ENCODE data around the gene QRFP. TPM values are rescaled to one million over a fixed set of nuclear protein-coding genes. Genes with fewer than 3 reads are reported as not detected.

The QRFP gene
- total RNA-seq, 1 experiment from 2014 or later = not detected

DNA sequence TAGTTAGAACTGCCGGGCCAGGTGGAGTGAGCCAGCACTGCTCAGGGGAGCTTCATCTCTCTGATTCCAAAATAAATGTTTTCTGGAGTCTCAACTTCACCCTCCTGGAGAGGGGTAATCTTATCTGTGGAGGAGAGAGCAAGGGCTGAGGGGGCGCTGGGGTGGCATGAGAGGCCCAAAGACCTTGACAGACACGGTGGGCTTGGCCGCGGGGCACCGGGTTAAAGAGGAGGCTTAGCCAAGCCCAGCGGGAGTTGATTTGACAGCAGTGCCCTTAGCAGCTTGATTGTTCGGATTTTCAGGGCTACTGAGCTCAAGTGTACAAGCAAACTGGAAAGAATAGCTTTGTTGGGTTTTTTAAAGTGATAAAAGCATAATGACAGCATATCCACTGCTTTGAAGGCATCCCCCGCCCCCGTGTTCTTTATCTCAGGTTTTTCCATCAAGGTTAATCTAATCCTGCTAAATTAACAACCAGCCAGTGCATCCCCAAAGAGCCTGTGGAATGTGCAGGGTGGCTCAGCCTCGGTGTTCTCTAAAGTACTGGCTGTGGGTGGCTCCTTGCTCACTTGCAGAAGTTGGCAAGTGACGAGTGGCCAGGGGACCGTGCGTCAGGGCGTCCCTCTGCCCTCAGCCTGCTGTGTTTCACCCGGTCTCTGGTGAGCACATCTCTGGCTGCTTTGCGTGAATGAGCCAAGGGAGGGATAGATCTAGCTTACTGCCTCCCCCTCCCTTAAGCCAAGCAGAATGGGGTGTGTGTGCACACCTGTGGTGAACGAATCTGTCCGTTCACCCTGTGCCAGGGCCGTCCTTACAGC lies 5.5 kb downstream of the QRFP start:
- DNase-seq (ENCODE audit: low spot score) = no peak

DNA sequence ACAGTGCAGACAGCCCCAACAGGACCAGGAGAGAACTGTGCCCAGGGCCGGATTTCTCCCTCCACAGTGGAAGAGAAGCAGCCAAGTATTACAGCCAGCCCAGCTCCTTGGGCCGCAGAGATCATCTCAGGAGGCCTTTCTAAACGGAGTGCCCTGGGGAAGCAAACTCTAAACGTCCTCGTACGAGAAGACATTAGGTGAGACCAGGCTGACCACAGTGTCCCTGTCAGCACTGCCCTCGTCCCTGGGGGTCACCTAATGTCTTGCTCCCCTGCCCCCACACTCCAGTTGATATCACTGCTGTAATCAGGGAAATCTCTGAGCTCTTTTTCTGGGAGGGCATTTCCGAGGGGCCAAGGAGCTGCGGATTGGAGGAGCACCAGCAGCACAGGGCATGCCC lies 6.5 kb downstream of the QRFP start:
- DNase-seq (ENCODE audit: low spot score) = no peak

DNA sequence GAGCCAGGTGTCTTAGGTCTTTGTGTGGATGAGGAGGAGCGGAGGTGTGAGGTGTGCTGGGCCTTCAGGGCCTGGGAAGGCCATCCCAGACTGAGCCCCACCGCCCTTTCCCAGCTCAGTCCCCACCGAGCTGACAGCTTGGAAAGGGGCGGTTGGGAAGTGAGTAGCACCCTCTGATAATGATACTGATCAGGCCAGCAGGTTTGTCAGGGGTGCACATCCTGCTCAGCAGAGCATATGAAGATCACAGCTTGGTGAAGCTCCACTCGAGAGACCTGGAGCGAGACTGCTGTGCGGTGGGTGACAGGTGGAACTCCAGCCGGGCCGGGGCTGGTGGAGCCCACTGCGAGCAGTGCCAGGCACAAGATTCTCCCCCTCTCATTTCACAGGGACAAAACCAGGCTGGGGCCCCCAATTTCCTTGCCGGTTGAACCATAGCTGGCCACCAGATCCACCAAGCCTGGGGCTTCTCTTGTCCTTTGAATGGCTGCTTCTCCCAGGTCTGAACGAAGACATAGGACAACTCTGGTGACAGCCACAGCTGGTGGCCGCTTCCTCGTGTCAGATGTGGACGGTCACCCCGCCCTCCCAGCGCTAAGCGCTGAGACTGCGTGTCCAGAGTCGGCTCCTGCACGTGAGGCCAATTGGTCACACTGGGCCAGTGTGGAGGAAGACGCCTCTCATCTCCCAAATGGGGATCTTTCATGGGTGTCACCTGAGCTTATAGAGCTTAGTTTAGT lies 8.3 kb downstream of the QRFP start:
- DNase-seq (ENCODE audit: low spot score) = no peak

DNA sequence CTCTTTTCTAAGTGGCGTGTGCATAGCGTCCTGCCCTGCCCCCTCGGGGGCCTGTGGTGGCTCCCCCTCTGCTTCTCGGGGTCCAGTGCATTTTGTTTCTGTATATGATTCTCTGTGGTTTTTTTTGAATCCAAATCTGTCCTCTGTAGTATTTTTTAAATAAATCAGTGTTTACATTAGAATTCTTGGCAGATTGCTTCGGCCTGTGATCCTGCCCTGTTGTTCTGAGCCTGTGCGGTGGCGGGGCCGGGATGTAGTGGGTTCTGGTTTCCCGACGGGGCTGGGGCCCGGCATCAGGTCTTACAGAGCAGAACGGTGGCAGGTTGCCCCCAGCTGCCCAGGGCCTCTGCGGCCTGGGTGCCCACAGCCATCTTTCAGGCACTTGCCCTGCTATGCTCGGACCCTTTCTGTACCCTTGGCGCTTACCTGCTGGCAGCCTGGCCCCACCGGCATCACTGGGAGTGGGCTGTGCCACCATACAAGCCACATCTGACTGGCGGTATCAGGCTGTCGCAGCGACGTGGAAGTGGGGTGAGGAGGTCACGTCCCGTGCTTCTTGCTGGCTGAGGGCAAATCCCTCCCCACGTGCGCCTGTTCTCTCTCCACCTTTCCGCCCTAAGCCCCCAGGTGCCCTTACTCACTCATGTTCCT lies 9.0 kb downstream of the QRFP start:
- DNase-seq (ENCODE audit: low spot score) = no peak

DNA sequence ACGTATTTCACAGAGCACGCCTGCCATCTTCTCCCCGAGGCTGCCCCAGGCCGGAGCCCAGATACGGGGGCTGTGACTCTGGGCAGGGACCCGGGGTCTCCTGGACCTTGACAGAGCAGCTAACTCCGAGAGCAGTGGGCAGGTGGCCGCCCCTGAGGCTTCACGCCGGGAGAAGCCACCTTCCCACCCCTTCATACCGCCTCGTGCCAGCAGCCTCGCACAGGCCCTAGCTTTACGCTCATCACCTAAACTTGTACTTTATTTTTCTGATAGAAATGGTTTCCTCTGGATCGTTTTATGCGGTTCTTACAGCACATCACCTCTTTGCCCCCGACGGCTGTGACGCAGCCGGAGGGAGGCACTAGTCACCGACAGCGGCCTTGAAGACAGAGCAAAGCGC lies 9.6 kb downstream of the QRFP start:
- DNase-seq (ENCODE audit: low spot score) = no peak

DNA sequence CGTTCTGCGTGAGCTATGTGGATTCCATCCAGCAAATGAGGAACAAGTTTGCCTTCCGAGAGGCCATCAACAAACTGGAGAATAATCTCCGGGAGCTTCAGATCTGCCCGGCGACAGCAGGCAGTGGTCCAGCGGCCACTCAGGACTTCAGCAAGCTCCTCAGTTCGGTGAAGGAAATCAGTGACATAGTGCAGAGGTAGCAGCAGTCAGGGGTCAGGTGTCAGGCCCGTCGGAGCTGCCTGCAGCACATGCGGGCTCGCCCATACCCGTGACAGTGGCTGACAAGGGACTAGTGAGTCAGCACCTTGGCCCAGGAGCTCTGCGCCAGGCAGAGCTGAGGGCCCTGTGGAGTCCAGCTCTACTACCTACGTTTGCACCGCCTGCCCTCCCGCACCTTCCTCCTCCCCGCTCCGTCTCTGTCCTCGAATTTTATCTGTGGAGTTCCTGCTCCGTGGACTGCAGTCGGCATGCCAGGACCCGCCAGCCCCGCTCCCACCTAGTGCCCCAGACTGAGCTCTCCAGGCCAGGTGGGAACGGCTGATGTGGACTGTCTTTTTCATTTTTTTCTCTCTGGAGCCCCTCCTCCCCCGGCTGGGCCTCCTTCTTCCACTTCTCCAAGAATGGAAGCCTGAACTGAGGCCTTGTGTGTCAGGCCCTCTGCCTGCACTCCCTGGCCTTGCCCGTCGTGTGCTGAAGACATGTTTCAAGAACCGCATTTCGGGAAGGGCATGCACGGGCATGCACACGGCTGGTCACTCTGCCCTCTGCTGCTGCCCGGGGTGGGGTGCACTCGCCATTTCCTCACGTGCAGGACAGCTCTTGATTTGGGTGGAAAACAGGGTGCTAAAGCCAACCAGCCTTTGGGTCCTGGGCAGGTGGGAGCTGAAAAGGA lies 10.9 kb downstream of the QRFP start:
- no peak for DNase-seq (ENCODE audit: low spot score)

DNA sequence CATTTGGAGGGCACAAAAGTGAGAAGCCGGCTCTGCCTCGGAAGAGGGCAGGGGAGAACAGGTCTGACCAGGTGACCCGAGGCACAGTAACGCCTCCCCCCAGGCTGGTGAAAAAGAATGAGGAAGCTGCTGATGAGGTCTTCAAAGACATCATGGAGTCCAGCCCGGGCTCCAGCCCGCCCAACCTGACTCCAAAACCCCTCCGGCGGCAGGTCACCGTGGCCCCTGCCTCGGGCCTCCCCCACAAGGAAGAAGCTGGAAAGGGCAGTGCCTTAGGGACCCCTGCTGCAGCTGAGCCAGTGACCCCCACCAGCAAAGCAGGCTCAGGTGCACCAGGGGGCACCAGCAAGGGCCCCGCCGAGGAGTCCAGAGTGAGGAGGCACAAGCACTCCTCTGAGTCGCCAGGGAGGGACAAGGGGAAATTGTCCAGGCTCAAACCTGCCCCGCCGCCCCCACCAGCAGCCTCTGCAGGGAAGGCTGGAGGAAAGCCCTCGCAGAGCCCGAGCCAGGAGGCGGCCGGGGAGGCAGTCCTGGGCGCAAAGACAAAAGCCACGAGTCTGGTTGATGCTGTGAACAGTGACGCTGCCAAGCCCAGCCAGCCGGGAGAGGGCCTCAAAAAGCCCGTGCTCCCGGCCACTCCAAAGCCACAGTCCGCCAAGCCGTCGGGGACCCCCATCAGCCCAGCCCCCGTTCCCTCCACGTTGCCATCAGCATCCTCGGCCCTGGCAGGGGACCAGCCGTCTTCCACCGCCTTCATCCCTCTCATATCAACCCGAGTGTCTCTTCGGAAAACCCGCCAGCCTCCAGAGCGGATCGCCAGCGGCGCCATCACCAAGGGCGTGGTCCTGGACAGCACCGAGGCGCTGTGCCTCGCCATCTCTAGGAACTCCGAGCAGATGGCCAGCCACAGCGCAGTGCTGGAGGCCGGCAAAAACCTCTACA lies 11.8 kb downstream of the QRFP start:
- no peak for DNase-seq (ENCODE audit: low spot score)

DNA sequence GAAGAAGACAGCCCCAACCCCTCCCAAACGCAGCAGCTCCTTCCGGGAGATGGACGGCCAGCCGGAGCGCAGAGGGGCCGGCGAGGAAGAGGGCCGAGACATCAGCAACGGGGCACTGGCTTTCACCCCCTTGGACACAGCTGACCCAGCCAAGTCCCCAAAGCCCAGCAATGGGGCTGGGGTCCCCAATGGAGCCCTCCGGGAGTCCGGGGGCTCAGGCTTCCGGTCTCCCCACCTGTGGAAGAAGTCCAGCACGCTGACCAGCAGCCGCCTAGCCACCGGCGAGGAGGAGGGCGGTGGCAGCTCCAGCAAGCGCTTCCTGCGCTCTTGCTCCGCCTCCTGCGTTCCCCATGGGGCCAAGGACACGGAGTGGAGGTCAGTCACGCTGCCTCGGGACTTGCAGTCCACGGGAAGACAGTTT lies 12.5 kb downstream of the QRFP start:
- DNase-seq (ENCODE audit: low spot score) = no peak

DNA sequence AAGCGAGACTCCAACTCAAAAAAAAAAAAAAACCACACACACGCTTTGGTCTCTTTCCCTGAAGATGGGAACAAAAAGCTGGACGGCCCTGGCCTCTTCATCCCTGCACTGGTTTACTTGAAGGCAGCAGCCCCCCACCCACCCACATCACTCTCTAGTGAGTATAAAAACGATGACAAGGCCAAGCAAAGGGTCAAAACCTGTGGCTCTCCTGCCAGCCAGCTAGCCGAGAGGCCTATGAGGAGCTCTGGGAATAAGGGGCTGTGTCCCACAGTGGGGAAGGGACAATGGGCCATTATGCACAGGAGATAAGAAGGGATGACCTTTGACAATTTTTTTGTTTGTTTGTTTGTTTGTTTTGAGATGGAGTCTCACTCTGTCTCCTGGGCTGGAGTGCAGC lies 13.1 kb downstream of the QRFP start:
- no peak for DNase-seq (ENCODE audit: low spot score)

DNA sequence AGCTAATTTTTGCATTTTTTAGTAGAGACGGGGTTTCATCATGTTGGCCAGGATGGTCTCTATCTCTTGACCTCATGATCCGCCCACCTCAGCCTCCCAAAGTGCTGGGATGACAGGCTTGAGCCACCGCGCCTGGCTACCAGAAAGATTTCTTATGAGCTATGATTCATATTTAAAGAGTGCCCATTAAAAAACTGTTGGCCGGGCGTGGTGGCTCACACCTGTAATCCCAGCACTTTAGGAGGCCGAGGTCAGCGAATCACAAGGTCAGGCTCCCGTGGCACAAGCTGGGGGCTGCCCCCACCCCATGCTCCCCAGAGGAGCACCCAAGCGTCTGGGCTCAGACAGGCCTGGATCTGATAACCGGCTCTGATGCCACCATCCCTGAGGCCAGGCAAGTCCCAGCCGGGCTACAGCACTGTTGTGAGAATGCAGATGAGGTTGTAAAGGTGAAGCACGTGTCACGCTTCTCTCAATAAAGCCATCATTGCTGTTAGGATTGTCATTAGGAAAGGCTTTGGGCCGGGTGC lies 13.9 kb downstream of the QRFP start:
- DNase-seq (ENCODE audit: low spot score) = no peak

DNA sequence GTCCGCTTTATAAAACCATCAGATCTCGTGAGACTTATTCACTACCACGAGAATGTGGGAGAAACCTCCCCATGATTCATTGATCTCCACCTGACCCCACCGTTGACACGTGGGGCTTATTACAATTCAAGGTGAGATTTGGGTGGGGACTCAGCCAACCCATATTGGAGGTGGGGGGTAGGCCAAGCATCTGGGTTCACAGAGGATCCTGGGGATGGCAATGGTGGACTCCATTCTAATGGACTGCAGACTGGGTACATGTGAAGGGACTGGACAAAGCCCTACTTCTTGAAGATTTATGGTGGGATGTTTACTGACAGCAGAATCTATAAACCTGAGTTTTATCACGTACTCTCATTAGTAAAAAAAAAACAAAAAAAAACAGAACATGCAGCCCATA lies 15.1 kb downstream of the QRFP start:
- no peak for DNase-seq (ENCODE audit: low spot score)

DNA sequence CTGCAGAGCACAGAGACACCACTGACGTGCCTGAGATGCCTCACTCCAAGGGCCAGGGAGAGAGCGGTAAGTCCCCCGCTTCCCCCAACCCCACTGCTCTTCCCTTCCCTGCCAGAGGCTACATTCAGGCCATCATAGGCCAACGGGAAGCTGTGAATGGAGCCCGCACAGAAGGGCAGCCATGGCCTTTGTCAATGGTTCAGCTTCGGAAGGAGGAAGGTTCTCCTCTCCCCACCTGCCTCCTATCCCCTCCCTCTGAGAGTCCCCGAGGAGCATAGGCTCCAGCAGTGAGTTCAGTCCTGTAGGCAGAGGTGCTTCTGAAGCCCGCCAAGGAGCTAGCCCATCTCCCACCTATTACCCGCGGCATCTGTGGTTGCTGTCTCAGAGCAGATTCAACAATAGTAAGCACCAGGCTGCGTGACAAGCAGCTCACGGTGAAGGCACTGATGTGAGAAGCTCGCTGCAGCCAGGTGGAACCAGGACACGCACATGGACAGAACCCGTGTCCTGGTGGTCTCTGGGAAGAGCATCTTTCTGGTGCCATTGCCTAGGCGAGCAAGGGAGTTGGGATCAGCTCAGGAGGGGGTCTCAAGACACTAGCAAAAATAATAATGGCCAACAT lies 15.9 kb downstream of the QRFP start:
- DNase-seq (ENCODE audit: low spot score) = no peak

DNA sequence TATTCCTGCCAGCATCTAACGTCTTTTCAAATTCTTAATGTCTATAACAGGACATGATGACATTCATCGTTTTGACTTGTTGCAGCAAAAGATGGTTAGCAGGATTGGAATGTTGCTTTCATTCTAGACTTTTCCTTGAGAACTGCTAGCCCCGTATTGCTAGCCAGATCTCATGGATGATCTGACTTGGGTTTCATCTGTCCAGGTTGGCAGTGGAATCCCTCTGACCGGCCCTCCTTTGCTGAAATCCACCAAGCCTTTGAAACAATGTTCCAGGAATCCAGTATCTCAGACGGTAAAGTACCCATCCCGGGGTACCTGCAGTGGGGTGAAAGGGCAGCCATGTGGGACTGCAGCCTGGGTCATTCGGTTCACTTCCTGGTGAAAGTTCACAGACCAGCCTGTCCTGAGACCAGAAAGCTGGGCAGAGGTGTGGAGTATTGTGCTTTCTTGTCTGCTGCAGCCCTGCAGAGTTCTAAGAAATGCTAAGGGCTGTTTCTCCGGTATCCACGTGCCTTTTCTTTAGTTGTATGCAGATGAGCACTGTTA lies 16.7 kb downstream of the QRFP start:
- DNase-seq (ENCODE audit: low spot score) = no peak

DNA sequence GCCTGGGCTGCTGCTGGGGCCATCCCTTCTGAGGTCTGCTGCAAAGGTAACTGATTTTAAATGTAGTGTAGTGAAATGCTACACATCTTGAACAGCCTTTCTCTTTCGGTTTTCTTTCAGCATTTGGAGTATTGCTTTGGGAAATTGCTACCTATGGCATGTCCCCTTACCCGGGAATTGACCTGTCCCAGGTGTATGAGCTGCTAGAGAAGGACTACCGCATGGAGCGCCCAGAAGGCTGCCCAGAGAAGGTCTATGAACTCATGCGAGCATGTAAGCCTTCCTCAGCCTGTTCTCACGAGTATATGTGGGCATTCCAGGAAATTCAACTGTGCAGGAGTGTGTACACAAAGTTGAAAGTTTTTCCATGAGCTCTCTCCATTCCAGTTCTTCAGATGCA lies 18.3 kb downstream of the QRFP start:
- DNase-seq (ENCODE audit: low spot score) = no peak

DNA sequence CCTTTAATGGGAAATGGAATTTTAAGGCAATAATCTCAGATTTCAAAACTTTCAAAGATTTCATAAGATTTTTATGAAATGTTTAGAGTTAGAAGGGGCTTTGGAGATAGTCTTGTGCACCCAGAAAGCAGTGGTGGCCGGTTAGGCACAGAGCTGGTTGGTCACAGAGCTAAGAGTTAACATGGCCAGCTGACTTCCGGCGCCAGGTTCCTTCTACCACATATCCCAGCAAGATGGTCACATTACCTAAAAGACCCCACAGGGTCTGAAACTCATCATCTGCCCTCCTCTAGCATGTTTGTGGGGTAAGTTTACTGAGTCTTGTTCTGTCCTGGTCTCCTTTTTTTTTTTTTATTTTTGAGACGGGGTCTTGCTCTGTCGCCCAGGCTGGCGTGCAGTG lies 19.3 kb downstream of the QRFP start:
- DNase-seq (ENCODE audit: low spot score) = no peak

DNA sequence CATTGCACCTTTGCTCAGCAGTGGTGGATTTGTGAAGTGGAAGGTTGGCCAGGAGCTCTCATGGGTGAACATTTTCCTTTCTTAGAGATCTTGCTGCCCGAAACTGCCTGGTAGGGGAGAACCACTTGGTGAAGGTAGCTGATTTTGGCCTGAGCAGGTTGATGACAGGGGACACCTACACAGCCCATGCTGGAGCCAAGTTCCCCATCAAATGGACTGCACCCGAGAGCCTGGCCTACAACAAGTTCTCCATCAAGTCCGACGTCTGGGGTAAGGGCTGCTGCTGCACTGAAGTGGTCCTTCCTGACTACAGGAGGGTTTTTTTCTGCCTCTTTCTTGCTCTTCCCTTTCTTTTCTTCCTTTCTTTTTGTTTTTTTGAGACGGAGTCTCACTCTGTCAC lies 21.8 kb downstream of the QRFP start:
- DNase-seq (ENCODE audit: low spot score) = no peak

DNA sequence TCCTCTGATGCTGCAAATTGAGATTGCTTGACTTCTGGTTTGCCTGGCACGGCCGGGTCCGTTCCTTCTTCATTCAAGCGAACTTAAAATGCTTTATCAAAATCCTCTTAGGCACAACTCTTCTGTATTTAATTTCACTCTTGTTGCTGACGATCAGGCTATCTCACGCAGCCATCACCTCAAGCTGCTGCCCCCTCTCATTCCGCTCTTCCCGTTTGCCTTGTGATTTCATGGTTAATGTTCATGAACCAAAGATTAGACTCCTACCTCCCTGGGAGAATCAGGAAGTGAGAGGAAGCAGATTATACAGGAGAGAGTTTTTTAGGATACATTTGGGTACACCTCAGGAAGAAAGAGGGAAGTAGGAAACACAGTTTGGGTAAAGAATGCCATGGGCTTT lies 22.6 kb downstream of the QRFP start:
- DNase-seq (ENCODE audit: low spot score) = no peak

DNA sequence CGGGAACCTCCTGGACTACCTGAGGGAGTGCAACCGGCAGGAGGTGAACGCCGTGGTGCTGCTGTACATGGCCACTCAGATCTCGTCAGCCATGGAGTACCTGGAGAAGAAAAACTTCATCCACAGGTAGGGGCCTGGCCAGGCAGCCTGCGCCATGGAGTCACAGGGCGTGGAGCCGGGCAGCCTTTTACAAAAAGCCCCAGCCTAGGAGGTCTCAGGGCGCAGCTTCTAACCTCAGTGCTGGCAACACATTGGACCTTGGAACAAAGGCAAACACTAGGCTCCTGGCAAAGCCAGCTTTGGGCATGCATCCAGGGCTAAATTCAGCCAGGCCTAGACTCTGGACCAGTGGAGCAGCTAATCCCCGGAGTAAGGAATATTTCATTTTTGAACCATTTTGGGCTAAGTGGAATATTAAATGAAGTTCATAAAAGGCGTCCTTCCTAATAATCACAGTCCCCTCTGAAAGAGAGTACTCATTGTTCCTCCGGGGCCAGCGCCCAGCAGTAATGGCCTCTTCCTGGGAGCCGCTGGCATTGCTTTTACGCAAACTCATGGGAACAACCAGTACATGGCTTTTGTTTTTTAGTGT lies 23.6 kb downstream of the QRFP start:
- DNase-seq (ENCODE audit: low spot score) = no peak

DNA sequence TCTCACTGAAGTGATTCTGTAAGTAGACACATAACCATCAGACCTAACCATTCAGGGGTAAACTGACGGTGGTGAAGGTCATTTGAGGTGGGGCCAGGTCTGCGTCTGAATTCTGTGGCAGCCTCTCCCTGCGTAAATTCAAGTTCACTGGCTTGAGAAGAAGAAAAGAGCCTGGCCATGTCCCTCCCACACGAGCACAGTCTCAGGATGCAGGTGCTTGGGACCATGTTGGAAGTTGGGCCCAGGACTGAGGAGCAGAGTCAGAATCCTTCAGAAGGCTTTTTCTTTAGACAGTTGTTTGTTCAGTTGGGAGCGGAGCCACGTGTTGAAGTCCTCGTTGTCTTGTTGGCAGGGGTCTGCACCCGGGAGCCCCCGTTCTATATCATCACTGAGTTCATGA lies 24.1 kb downstream of the QRFP start:
- no peak for DNase-seq (ENCODE audit: low spot score)
